Uterus (tissue), 4 donors: ENCODE data around the gene MCM9. TPM values are rescaled to one million over a fixed set of nuclear protein-coding genes. Genes with fewer than 3 reads are reported as not detected.

Experiments
- DNase-seq, 2 donors: peaks; one replicate each; pipeline ENCODE4 v3.0.0-alpha.2; 2019 to 2020
- H3K27ac ChIP-seq, 2 donors: fragments of 200-600 bp; sonication (generic); 1 replicate in 1 of 2; 2 replicates in 1 of 2; pipeline ENCODE4 v1.5.1; 2016 to 2018
- H3K27me3 ChIP-seq, 2 donors: fragments of 200-600 bp; sonication (generic); one replicate each; pipeline ENCODE4 v1.5.1; 2018 to 2019; ENCODE audit warnings: control low read depth in 1 of 2
- H3K36me3 ChIP-seq, 2 donors: fragments of 200-600 bp; sonication (generic); one replicate each; pipeline ENCODE4 v1.5.1; 2019; ENCODE audit warnings: control low read depth in 1 of 2
- H3K4me1 ChIP-seq, 2 donors: fragments of 200-600 bp; sonication (generic); one replicate each; pipeline ENCODE4 v1.5.1; 2018 to 2019; ENCODE audit warnings: control low read depth in 1 of 2
- H3K4me3 ChIP-seq, 2 donors: fragments of 200-600 bp; sonication (generic); 1 replicate in 1 of 2; 2 replicates in 1 of 2; pipeline ENCODE4 v1.5.1; 2018 to 2019; ENCODE audit warnings: mild to moderate bottlenecking in 1 of 2
- H3K9me3 ChIP-seq, 2 donors: fragments of 200-600 bp; sonication (generic); one replicate each; pipeline ENCODE4 v1.5.1; 2019; ENCODE audit warnings: control low read depth in 1 of 2
- POLR2A ChIP-seq, 2 donors: fragments of 450-650 bp; IDR thresholded peaks; one replicate each; pipeline ENCODE4 v1.6.1; 2016; ENCODE audit warnings: antibody characterized with exemption in 2 of 2, mild to moderate bottlenecking in 1 of 2, moderate library complexity in 1 of 2
- intact Hi-C: fragments of 100-400 bp; cut with DNase I; formaldehyde crosslinking; loops from one replicate; pipeline ENCODE4 v1.15.1; 2023; ENCODE audit warnings: low total_unique reads
- total RNA-seq, 4 donors: library from RNA; depleted of rRNA in 3 of 4; stranded (reverse); fragments of >200 nt in 3 of 4; gene quantifications; one replicate each; pipeline versions ENCODE4 v1.1.0 to v1.2.4, GENCODE V29; 2014 to 2023
- TF ChIP-seq, protein P1 (sequence below), 4 experiments: fragments of 200-600 bp in 2 of 4; fragments of 450-650 bp in 2 of 4; sonication (generic) in 2 of 4; IDR thresholded peaks; one replicate each; pipeline ENCODE4 v1.5.1; 2016 to 2019; ENCODE audit warnings: antibody characterized with exemption in 4 of 4, mild to moderate bottlenecking in 2 of 4, moderate library complexity in 1 of 4
- donor health status: DM: yes; HTN: yes; CAD: no.

The MCM9 gene
- total RNA-seq, 4 donors from 2014 or later = 4.4 to 40.0 (median 24.5) TPM

DNA sequence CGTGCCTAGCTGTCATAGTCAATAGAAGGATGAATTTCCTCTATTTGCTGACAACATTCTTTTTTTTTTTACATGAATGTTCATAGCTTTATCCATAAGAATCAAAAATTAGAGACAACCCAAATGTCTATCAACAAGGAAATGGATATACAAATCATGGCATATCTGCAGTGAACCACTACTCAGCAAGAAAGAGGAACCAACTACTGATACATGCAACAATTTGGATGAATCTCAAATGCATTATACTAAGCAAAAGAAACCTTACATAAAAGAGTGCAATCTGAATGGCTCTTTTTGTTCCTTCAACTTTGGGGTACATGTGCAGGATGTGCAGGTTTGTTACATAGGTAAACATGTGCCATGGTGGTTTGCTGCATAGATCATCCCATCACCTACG, 17.7 kb upstream of the MCM9 start:
- DNase-seq = no peak
- H3K36me3 ChIP-seq = no peaks in the 10 kb centered on the region
- no peaks in the 10 kb centered on the region for H3K9me3 ChIP-seq
- TF ChIP-seq, protein P1, sequence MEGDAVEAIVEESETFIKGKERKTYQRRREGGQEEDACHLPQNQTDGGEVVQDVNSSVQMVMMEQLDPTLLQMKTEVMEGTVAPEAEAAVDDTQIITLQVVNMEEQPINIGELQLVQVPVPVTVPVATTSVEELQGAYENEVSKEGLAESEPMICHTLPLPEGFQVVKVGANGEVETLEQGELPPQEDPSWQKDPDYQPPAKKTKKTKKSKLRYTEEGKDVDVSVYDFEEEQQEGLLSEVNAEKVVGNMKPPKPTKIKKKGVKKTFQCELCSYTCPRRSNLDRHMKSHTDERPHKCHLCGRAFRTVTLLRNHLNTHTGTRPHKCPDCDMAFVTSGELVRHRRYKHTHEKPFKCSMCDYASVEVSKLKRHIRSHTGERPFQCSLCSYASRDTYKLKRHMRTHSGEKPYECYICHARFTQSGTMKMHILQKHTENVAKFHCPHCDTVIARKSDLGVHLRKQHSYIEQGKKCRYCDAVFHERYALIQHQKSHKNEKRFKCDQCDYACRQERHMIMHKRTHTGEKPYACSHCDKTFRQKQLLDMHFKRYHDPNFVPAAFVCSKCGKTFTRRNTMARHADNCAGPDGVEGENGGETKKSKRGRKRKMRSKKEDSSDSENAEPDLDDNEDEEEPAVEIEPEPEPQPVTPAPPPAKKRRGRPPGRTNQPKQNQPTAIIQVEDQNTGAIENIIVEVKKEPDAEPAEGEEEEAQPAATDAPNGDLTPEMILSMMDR (IDR thresholded peaks at IDR 0.05) = no peak
- no peak for TF ChIP-seq POLR2A (IDR thresholded peaks at IDR 0.05)
- intact Hi-C loops = no loop called here
- H3K27ac ChIP-seq = no peak overlapping the region
- H3K4me1 ChIP-seq = no peaks in the 10 kb centered on the region
- H3K27me3 ChIP-seq = no peaks in the 10 kb centered on the region
- no peak overlapping the region for H3K4me3 ChIP-seq

DNA sequence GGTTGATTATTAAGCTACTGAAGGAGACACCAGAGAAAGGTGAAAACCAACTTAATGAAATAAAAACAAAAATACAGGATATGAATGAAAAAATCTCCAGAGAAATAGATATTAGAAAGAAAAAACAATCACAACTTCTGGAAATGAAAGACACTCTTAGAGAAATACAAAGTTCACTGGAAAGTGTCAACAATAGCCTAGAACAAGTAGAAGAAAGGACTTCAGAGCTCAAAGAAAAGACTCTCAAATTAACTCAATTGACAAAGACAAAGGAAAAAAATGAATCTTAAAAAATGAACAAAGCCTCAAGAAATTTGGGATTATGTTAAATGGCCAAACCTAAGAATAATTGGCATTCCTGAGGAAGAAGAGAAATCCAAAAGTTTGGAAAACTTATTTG, 10.3 kb upstream of the MCM9 start:
- Histone ChIP-seq H3K4me3 (no peak overlapping the region), H3K27ac (no peak overlapping the region), H3K9me3 (no peaks in the 10 kb centered on the region), H3K4me1 (no peaks in the 10 kb centered on the region), H3K27me3 (no peaks in the 10 kb centered on the region), H3K36me3 (no peaks in the 10 kb centered on the region)
- DNase-seq = no peak
- intact Hi-C loops = no loop called here
- TF ChIP-seq POLR2A (IDR thresholded peaks at IDR 0.05) = no peak
- TF ChIP-seq, protein P1 (IDR thresholded peaks at IDR 0.05) = no peak

DNA sequence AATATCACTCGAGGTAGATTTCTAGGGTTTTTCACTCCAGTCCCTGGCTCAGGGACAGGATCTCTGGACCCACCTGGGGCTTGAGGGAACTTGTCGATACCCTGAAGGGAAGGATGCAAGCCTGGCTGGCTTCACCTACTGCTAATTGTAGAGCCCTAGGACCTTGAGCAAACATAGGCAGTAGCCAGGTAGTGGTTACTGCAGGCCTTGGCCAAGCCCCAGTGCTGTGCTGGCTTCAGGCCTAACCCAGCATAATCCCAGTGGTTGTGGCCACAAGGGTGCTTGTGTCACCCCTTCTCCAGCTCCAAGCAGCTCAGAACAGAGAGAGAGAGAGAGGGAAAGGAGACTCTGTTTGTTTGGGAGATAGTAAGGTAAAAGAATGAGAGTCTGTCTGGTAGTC, 5.8 kb upstream of the MCM9 start:
- DNase-seq = no peak
- no peaks in the 10 kb centered on the region for H3K9me3 ChIP-seq
- no peak overlapping the region for H3K27ac ChIP-seq
- TF ChIP-seq, protein P1 (IDR thresholded peaks at IDR 0.05) = no peak
- no peak for TF ChIP-seq POLR2A (IDR thresholded peaks at IDR 0.05)
- no peak overlapping the region for H3K4me3 ChIP-seq
- intact Hi-C loops = no loop called here
- H3K36me3 ChIP-seq = no peaks in the 10 kb centered on the region
- H3K4me1 ChIP-seq = no peaks in the 10 kb centered on the region
- H3K27me3 ChIP-seq = no peaks in the 10 kb centered on the region

DNA sequence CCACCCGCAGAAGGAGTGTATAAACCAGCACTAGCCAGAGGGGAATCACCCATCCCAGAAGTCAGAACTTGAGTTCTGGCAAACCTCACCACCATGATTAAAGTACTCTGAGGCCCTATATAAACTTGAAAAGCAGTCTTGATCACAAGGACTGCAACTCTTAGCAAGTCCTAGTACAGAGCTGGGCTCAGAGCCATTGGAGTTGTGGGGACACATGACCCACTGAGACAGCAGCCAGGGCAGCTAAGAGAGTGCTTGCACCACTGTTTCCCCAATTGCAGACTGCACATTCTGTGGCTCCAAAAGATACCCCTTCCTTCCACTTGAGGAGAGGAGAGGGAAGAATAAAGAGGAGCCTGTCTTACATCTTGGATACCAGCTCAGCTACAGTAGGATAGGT, 4.7 kb upstream of the MCM9 start:
- Histone ChIP-seq H3K27ac (no peak overlapping the region), H3K36me3 (no peaks in the 10 kb centered on the region)
- intact Hi-C loops = no loop called here

DNA sequence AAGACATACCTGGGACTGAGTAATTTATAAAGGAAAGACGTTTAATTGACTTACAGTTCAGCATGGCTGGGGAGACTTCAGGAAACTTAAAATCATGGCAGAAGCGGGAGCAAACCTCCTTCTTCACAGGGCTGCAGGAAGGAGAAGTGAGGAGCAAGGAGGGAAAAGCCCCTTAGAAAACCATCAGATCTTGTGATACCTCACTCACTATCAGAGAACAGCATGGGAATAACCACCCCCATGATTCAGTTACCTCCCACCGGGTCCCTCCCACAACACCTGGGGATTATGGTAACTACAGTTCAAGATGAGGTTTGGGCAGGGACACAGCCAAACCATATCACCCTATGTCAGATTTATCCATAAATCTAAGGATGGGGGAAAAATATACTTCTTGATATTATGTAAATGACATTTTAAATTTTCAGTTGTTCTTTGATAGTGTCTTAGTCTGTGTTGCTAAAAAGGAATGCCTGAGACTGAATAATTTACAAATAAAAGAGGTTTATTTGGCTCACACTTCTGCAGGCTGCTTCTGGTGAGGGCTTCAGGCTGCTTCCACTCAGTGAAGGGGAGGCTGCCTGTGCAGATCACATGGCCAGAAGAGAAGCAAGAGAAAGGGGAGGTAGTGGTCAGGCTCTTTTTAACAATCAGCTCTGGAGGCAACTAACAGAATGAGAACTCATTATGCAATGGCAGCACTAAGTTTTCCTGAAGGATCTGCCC, 1.2 kb upstream of the MCM9 start:
- Histone ChIP-seq H3K27ac (no peak overlapping the region), H3K36me3 (no peaks in the 10 kb centered on the region), H3K4me3 (no peak overlapping the region), H3K9me3 (no peaks in the 10 kb centered on the region), H3K27me3 (no peaks in the 10 kb centered on the region), H3K4me1 (no peaks in the 10 kb centered on the region)
- TF ChIP-seq, protein P1 (IDR thresholded peaks at IDR 0.05) = no peak
- TF ChIP-seq POLR2A (IDR thresholded peaks at IDR 0.05) = no peak
- DNase-seq = no peak
- intact Hi-C loops = no loop called here

More for the DNA sequence above, 4.7 kb upstream of the MCM9 start:
- Histone ChIP-seq H3K27me3 (no peaks in the 10 kb centered on the region), H3K4me1 (no peaks in the 10 kb centered on the region), H3K9me3 (no peaks in the 10 kb centered on the region), H3K4me3 (no peak overlapping the region)
- no peak for DNase-seq
- TF ChIP-seq, protein P1 (IDR thresholded peaks at IDR 0.05) = no peak
- no peak for TF ChIP-seq POLR2A (IDR thresholded peaks at IDR 0.05)
